A549 (cell line): ENCODE measurements around the gene NRIP1. TPM values are rescaled to one million over a fixed set of nuclear protein-coding genes. Genes with fewer than 3 reads are reported as not detected.
A peak's percentile ranks its signal among the peaks of the same experiment; 100 is the strongest.

Source experiments
- ATAC-seq, 2 experiments: fragments of 200-7000 bp in 1 of 2; fragments of >200 bp in 1 of 2; cut with Nextera tagmentation in 1 of 2; cut with Tn5 transposase in 1 of 2; 3 replicates each; pipeline versions ENCODE4 v1.8.0 to v1.9.1; 2018 to 2020; ENCODE audit warnings: mild to moderate bottlenecking in 1 of 2, moderate library complexity in 1 of 2
- CTCF ChIA-PET: fragments of 300-600 bp; sonication (Branson Sonifier 250); formaldehyde crosslinking; extraction: SDS; loops from one replicate; lab custom pipeline; 2021; ENCODE audit warnings: antibody characterized with exemption, inconsistent platforms; lab: Yijun Ruan, JAX
- POLR2A ChIA-PET: fragments of 350-600 bp; formaldehyde crosslinking; extraction: SDS; loops from one replicate; lab custom pipeline; 2021; ENCODE audit warnings: antibody characterized with exemption, inconsistent platforms; lab: Yijun Ruan, JAX
- DNase-seq, 2 experiments: peaks; one replicate each; pipeline versions ENCODE4 v3.0.0 to v3.0.0-alpha.2; 2011 to 2016; ENCODE audit warnings: low read depth in 1 of 2, low spot score in 1 of 2
- FAIRE-seq: peaks from 2 replicates; lab custom pipeline; 2011; peaks lifted over from hg19 to GRCh38; lab: Jason Lieb, UNC
- H3K27ac ChIP-seq, 2 experiments: fragments of >200 bp; sonication (Bioruptor Twin); formaldehyde crosslinking; 3 replicates each; pipeline ENCODE4 v1.5.1; 2016 to 2017
- H3K4me1 ChIP-seq: fragments of >200 bp; sonication (Bioruptor Twin); formaldehyde crosslinking; 3 replicates; pipeline ENCODE4 v1.6.1; 2016
- H3K4me2 ChIP-seq: fragments of >200 bp; sonication (Bioruptor Twin); formaldehyde crosslinking; 3 replicates; pipeline ENCODE4 v1.6.1; 2016
- H3K4me3 ChIP-seq: fragments of >200 bp; sonication (Bioruptor Twin); formaldehyde crosslinking; 3 replicates; pipeline ENCODE4 v1.5.1; 2016
- H3K9me3 ChIP-seq: fragments of >200 bp; sonication (Bioruptor Twin); formaldehyde crosslinking; 3 replicates; pipeline ENCODE4 v1.6.1; 2016
- CEBPB ChIP-seq, 2 experiments: fragments of >200 bp in 1 of 2; sonication (Bioruptor Twin) in 1 of 2; formaldehyde crosslinking in 1 of 2; IDR thresholded peaks; 2 replicates each; pipeline ENCODE4 v1.6.1; 2012 to 2016
- EHF ChIP-seq: fragments of 250-450 bp; sonication (Bioruptor Pico); IDR thresholded peaks from 2 replicates; pipeline ENCODE4 v1.5.0; 2020; ENCODE audit warnings: mild to moderate bottlenecking
- EP300 ChIP-seq, 2 experiments: fragments of >200 bp; sonication (Bioruptor Twin); formaldehyde crosslinking; IDR thresholded peaks; 2 replicates in 1 of 2; 3 replicates in 1 of 2; pipeline ENCODE4 v1.6.1; 2016 to 2017
- ESRRA ChIP-seq: fragments of 150-350 bp; IDR thresholded peaks from 2 replicates; pipeline ENCODE4 v1.6.1; 2014; ENCODE audit warnings: mild to moderate bottlenecking, low read length, borderline replicate concordance
- FOSB ChIP-seq: fragments of 250-450 bp; sonication (Bioruptor Pico); IDR thresholded peaks from 2 replicates; pipeline ENCODE4 v1.5.0; 2020; ENCODE audit warnings: mild to moderate bottlenecking, moderate library complexity
- FOXS1 ChIP-seq: fragments of 250-450 bp; sonication (Bioruptor Pico); IDR thresholded peaks from 2 replicates; pipeline ENCODE4 v1.5.0; 2020; ENCODE audit warnings: mild to moderate bottlenecking, moderate library complexity
- GATA3 ChIP-seq: IDR thresholded peaks from 2 replicates; pipeline ENCODE4 v1.6.1; 2012; ENCODE audit warnings: borderline replicate concordance
- HEYL ChIP-seq: fragments of 250-450 bp; sonication (Bioruptor Pico); IDR thresholded peaks from 2 replicates; pipeline ENCODE4 v1.8.0; 2021; ENCODE audit warnings: mild to moderate bottlenecking, moderate library complexity
- HMGXB4 ChIP-seq: fragments of 250-450 bp; sonication (Bioruptor Pico); IDR thresholded peaks from 2 replicates; pipeline ENCODE4 v1.5.0; 2021; ENCODE audit warnings: mild to moderate bottlenecking, moderate library complexity, borderline replicate concordance
- MAFK ChIP-seq: fragments of 450-650 bp; IDR thresholded peaks from 2 replicates; pipeline ENCODE4 v1.6.1; 2014; ENCODE audit not compliant: partially characterized antibody
- MAX ChIP-seq: IDR thresholded peaks from 2 replicates; pipeline ENCODE4 v1.6.1; 2012
- NFE2L2 ChIP-seq: fragments of 150-350 bp; conservative IDR thresholded peaks from 2 replicates; pipeline ENCODE4 v1.6.1; 2014; ENCODE audit warnings: low read length
- RAD21 ChIP-seq, 2 experiments: fragments of >200 bp in 1 of 2; sonication (Bioruptor Twin) in 1 of 2; formaldehyde crosslinking in 1 of 2; IDR thresholded peaks in 1 of 2; conservative IDR thresholded peaks in 1 of 2; 2 replicates in 1 of 2; 3 replicates in 1 of 2; pipeline ENCODE4 v1.6.1; 2012 to 2018; ENCODE audit warnings: inconsistent platforms in 1 of 2
- REST ChIP-seq: fragments of 200-600 bp; sonication (generic); IDR thresholded peaks from 2 replicates; pipeline ENCODE4 v1.6.1; 2016; ENCODE audit warnings: antibody characterized with exemption, mild to moderate bottlenecking, moderate library complexity
- RFX5 ChIP-seq: fragments of 450-650 bp; IDR thresholded peaks from 2 replicates; pipeline ENCODE4 v1.7.1; 2014; ENCODE audit warnings: antibody characterized with exemption, mild to moderate bottlenecking, moderate library complexity
- RNF2 ChIP-seq: fragments of 200-600 bp; sonication (generic); IDR thresholded peaks from 2 replicates; pipeline ENCODE4 v1.6.1; 2016; ENCODE audit warnings: low read depth, mild to moderate bottlenecking, antibody characterized with exemption, moderate library complexity, borderline replicate concordance
- TFCP2L1 ChIP-seq: fragments of 250-450 bp; sonication (Bioruptor Pico); IDR thresholded peaks from 2 replicates; pipeline ENCODE4 v1.5.0; 2021; ENCODE audit warnings: mild to moderate bottlenecking
- TP53 ChIP-seq: fragments of 250-450 bp; sonication (Bioruptor Pico); IDR thresholded peaks from 2 replicates; pipeline ENCODE4 v1.5.0; 2021; ENCODE audit warnings: mild to moderate bottlenecking, moderate library complexity
- USF2 ChIP-seq: fragments of 450-650 bp; IDR thresholded peaks from 2 replicates; pipeline ENCODE4 v1.6.1; 2014; ENCODE audit warnings: antibody characterized with exemption
- ZC3H11A ChIP-seq: fragments of 450-650 bp; IDR thresholded peaks from 2 replicates; pipeline ENCODE4 v1.6.1; 2014; ENCODE audit warnings: antibody characterized with exemption, mild to moderate bottlenecking
- ZFP36 ChIP-seq: fragments of 450-650 bp; IDR thresholded peaks from 2 replicates; pipeline ENCODE4 v1.6.1; 2014; ENCODE audit warnings: borderline replicate concordance; ENCODE audit not compliant: partially characterized antibody
- ZNF302 ChIP-seq: fragments of 250-450 bp; sonication (Bioruptor Pico); IDR thresholded peaks from 2 replicates; pipeline ENCODE4 v1.9.0; 2021; ENCODE audit warnings: inconsistent platforms, mild to moderate bottlenecking, moderate library complexity
- ZSCAN20 ChIP-seq: fragments of 250-450 bp; sonication (Bioruptor Pico); IDR thresholded peaks from 2 replicates; pipeline ENCODE4 v1.8.0; 2022; ENCODE audit warnings: mild to moderate bottlenecking, moderate library complexity
- WGBS: methylation state at CpG from one replicate; pipeline ENCODE4 v1.1.6; 2017; ENCODE audit errors: missing lambda C conversion rate; 5-methylcytosine and 5-hydroxymethylcytosine counted together
- polyA plus RNA-seq, 4 experiments: library from polyadenylated mRNA; depleted of rRNA in 3 of 4; stranded (reverse); fragments of >200 nt; fragmentation: RNase III in 1 of 4; extraction: RNeasy Plus Mini Kit Qiagen cat#74134 plus additional on column Dnase treatment in 1 of 4; gene quantifications; 2 replicates in 3 of 4; 3 replicates in 1 of 4; pipeline ENCODE4 v1.2.3, GENCODE V29; 2011 to 2017

The NRIP1 gene
- polyA plus RNA-seq, 2 of the 4 experiments (the other 2 are of a cell fraction) = 18.9 to 35.5 TPM

GRCh38 chr21:14959343-14959742 lies 105.5 kb downstream of the NRIP1 start (continued):
- TF ChIP-seq HMGXB4 (CRISPR knock-in tag) = no peak
- no peak for TF ChIP-seq FOSB (CRISPR knock-in tag)
- TF ChIP-seq RAD21 (conservative IDR thresholded peaks at IDR 0.05 in 1 of 2, IDR thresholded peaks at IDR 0.05 in 1 of 2) = no peak
- TF ChIP-seq ZFP36 = no peak
- TF ChIP-seq HEYL = no peak
- no peak for TF ChIP-seq EP300 (IDR thresholded peaks at IDR 0.05)
- TF ChIP-seq TFCP2L1 (CRISPR knock-in tag) = no peak
- TF ChIP-seq MAFK = no peak
- TF ChIP-seq ZNF302 = no peak
- no peak for TF ChIP-seq RFX5
- no peak for TF ChIP-seq ESRRA

GRCh38 chr21:14957836-14958235 lies 107.0 kb downstream of the NRIP1 start:
- DNase-seq (no peak), FAIRE-seq (no peak), ATAC-seq (peak; percentile 30 to 35; a peak in 4 of 6 replicates)
- H3K27ac ChIP-seq = peak overlapping the region in 1 of 2 experiments; percentile 32; a peak in 1 of 6 replicates
- CTCF ChIA-PET = interaction anchor here (0.8 kb wide), 1 partner anchor 10 kb away, joined by 3 read pairs; no protein-coding TSS in a partner anchor
- TF ChIP-seq ZSCAN20 (CRISPR knock-in tag) (no peak), ZNF302 (no peak), EHF (CRISPR knock-in tag) (no peak), MAX (no peak), ZC3H11A (no peak), TFCP2L1 (CRISPR knock-in tag) (no peak), GATA3 (no peak), USF2 (no peak), RNF2 (no peak), TP53 (no peak), REST (no peak), FOXS1 (CRISPR knock-in tag) (no peak), NFE2L2 (no peak), CEBPB (IDR thresholded peaks at IDR 0.05) (no peak), HEYL (no peak)
- WGBS = 92% methylated on average over 1 of the region's 1 CpG
- H3K9me3 ChIP-seq = no peaks in the 10 kb centered on the region
- H3K4me1 ChIP-seq = peaks cover 39% of the 10 kb centered on the region
- POLR2A ChIA-PET = interaction anchor here (0.6 kb wide), 1 partner anchor 524 kb away, joined by 3 read pairs; no protein-coding TSS in a partner anchor
- no peak overlapping the region for H3K4me2 ChIP-seq
- no peak overlapping the region for H3K4me3 ChIP-seq
